Kidney epithelial cell (primary cell): ENCODE measurements around the gene GALNT8. TPM values are rescaled to one million over a fixed set of nuclear protein-coding genes. Genes with fewer than 3 reads are reported as not detected.

ENCODE experiments used
- DNase-seq: peaks from one replicate; pipeline ENCODE4 v3.0.0-alpha.2; 2010; ENCODE audit warnings: low read depth
- H3K27me3 ChIP-seq: 2 replicates; pipeline ENCODE4 v1.6.0; 2011; ENCODE audit warnings: low read length; ENCODE audit not compliant: control insufficient read depth, insufficient read depth
- H3K36me3 ChIP-seq: 2 replicates; pipeline ENCODE4 v1.5.1; 2011; ENCODE audit warnings: low read length; ENCODE audit not compliant: control insufficient read depth, insufficient read depth
- H3K4me3 ChIP-seq: 2 replicates; pipeline ENCODE4 v1.5.1; 2011; ENCODE audit warnings: low read depth, mild to moderate bottlenecking, control low read depth, low read length
- total RNA-seq: library from RNA; depleted of rRNA; stranded (reverse); fragments of >200 nt; gene quantifications from 2 replicates; pipeline ENCODE4 v1.2.3, GENCODE V29; 2015
- TF ChIP-seq, protein P1 (sequence below): IDR thresholded peaks from 2 replicates; pipeline ENCODE4 v1.5.1; 2011; ENCODE audit warnings: mild to moderate bottlenecking, moderate library complexity, low read length, control low read depth, inconsistent platforms; ENCODE audit not compliant: insufficient read depth, poor library complexity, severe bottlenecking

The GALNT8 gene
- total RNA-seq, 1 donor from 2014 or later: 1.4 TPM

DNA sequence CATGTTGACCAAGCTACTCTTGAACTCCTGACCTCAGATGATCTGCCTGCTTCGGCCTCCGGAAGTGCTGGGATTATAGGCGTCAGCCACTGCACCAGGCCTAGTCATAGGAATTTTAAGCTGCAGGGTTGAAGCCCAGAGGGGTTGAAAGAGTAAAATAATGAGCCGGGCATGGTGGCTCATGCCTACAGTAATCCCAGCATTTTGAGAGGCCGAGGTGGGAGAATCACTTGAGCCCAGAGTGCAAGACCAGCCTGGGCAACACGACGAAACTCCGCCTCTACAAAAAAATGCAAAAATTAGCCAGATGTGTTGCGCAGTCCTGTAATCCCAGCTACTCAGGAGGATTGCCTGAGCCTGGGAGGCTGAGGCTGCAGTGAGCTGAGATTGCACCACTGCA, 69.6 kb downstream of the GALNT8 start:
- DNase-seq: no peak
- Histone ChIP-seq H3K36me3 (no peaks in the 10 kb centered on the region), H3K4me3 (no peak overlapping the region), H3K27me3 (no peaks in the 10 kb centered on the region)
- TF ChIP-seq, protein P1, sequence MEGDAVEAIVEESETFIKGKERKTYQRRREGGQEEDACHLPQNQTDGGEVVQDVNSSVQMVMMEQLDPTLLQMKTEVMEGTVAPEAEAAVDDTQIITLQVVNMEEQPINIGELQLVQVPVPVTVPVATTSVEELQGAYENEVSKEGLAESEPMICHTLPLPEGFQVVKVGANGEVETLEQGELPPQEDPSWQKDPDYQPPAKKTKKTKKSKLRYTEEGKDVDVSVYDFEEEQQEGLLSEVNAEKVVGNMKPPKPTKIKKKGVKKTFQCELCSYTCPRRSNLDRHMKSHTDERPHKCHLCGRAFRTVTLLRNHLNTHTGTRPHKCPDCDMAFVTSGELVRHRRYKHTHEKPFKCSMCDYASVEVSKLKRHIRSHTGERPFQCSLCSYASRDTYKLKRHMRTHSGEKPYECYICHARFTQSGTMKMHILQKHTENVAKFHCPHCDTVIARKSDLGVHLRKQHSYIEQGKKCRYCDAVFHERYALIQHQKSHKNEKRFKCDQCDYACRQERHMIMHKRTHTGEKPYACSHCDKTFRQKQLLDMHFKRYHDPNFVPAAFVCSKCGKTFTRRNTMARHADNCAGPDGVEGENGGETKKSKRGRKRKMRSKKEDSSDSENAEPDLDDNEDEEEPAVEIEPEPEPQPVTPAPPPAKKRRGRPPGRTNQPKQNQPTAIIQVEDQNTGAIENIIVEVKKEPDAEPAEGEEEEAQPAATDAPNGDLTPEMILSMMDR: no peak

DNA sequence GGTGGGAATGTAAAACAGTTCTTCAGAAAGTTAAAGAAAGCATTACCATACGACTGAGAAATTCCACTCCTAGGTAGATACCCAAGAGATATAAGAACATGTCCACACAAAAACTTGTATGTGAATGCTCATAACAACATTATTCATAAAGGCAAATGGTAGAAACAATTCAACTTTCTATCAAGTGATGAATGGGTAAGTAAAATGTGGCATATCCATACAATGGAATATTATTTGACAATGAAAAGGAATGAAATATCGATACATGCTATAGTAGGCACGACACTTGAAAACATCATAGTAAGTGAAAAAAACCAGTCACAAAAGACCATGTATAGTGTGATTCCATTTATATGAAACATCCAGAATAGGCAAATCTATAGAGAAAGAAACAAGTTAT, 71.3 kb downstream of the GALNT8 start:
- Histone ChIP-seq H3K27me3 (peaks cover under 1% of the 10 kb centered on the region), H3K4me3 (no peak overlapping the region), H3K36me3 (no peaks in the 10 kb centered on the region)
- no peak for DNase-seq
- TF ChIP-seq, protein P1: no peak

DNA sequence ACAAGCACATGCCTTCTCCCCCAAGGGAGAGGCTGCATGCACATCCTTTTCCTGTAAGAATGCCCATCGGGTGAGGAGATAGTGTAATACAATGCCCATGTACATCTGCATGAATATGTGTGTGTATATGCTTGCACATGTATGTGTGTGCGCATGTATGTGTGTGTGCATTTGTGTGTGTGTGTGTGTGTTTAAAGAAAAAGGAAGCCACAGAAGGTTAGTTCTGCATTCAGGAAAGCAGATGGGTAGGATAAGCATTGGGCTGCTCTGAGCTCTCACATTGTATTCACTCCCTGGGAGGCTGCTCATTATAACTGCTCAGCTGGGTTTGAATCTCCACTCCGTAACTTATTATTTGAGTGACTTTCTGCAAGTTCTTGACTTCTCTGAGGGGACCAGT, 74.3 kb downstream of the GALNT8 start:
- TF ChIP-seq, protein P1: no peak

DNA sequence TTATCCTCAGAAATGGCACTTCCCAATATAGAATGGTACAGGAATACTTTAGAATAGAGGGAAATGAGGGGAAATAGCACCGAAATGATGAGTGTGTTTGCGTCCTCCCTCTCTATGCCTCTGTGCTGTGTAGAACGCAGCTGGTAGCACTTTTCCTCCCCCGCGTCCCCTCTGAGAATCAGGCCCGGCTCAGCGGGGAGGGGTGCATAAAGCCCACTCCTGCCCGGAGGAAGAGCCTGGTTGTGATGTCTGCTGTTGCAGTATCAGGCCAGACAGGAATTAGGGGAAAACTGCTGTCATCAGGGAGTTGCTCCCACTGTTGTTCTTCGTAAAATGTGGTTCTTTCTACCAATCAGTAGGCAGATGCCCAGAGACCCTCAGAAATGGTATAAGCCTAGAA, 76.0 kb downstream of the GALNT8 start:
- no peaks in the 10 kb centered on the region for H3K36me3 ChIP-seq
- DNase-seq: no peak
- H3K27me3 ChIP-seq: peaks cover 5% of the 10 kb centered on the region
- TF ChIP-seq, protein P1: no peak
- H3K4me3 ChIP-seq: no peak overlapping the region

More for the DNA sequence above, 74.3 kb downstream of the GALNT8 start:
- no peak for DNase-seq
- no peaks in the 10 kb centered on the region for H3K36me3 ChIP-seq
- peaks cover 5% of the 10 kb centered on the region for H3K27me3 ChIP-seq
- no peak overlapping the region for H3K4me3 ChIP-seq

DNA sequence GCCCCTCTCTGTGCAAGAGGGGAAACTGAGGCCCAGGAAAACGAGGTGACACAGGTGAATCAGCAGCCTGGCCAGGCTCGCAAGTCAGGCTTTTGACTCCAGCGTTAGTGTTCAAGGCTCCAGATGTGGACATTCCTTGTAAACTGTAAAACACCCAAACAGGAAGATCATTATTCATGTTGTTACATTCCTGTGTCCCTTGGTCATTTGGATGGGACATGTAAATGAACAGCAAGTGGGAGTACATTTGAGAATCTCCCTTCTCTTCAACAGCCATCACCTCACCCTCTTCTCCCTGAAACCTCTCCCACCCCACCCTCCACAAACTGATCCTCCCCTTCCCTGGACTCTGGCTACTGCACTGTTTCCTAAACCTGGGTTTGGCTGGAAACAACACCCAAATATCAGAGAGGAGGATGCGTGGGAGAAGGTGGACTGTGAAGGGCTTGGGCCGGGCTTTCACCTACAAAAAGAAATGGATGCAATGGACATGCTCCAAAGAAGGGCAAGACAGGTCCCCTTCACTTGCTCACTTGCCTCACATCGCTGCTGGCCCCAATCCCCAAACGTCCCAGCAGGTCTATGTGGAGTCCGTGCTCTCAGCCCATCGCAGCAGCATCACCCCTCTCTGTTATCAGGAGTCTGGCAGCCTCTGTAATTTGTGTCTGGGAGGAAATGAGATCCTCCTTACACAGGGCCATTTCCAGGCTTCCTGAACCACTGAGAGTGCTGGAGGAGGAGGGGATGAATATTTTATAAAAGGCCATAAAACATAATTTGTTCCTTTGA, 76.7 kb downstream of the GALNT8 start:
- DNase-seq: no peak
- no peak overlapping the region for H3K4me3 ChIP-seq
- TF ChIP-seq, protein P1: no peak
- H3K36me3 ChIP-seq: no peaks in the 10 kb centered on the region
- peaks cover 5% of the 10 kb centered on the region for H3K27me3 ChIP-seq

DNA sequence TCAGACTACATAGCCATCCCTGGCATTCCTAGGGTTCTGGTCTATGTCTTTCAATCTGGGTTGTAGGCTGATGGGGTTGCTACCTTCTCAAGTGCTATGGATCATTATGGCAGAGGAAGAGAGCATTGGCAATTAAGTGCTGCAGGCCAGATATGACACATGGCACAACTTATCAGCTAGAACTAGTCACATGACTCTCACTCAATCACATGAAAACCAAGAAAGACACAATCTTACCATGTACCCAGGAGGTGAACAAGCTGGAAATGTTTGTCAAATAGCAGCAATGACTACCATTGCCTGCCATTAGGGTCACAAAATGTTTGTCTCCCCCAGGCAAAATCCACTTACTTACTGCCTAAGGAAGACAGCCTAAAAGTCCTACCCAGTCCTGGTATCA, 80.4 kb downstream of the GALNT8 start:
- H3K27me3 ChIP-seq: peaks cover 5% of the 10 kb centered on the region
- TF ChIP-seq, protein P1: no peak
- no peak for DNase-seq
- no peak overlapping the region for H3K4me3 ChIP-seq
- H3K36me3 ChIP-seq: no peaks in the 10 kb centered on the region
